Vagina (tissue), 2 donors: ENCODE measurements around the gene DDA1. TPM values are rescaled to one million over a fixed set of nuclear protein-coding genes. Genes with fewer than 3 reads are reported as not detected.

Experiments used
- DNase-seq, 2 donors: peaks; one replicate each; pipeline ENCODE4 v3.0.0-alpha.2; 2017; ENCODE audit errors: extremely low spot score in 2 of 2
- H3K27ac ChIP-seq: fragments of 200-600 bp; sonication (generic); one replicate; pipeline ENCODE4 v1.5.1; 2019
- H3K27me3 ChIP-seq: fragments of 200-600 bp; sonication (generic); one replicate; pipeline ENCODE4 v1.5.1; 2019
- H3K36me3 ChIP-seq, 2 donors: fragments of 200-600 bp; sonication (generic); one replicate each; pipeline ENCODE4 v1.5.1; 2017 to 2019
- H3K4me1 ChIP-seq: fragments of 200-600 bp; sonication (generic); one replicate; pipeline ENCODE4 v1.5.1; 2019
- H3K4me3 ChIP-seq, 2 donors: fragments of 200-600 bp; sonication (generic); 1 replicate in 1 of 2; 2 replicates in 1 of 2; pipeline ENCODE4 v1.5.1; 2016 to 2019
- H3K9me3 ChIP-seq: fragments of 200-600 bp; sonication (generic); one replicate; pipeline ENCODE4 v1.5.1; 2019
- POLR2A ChIP-seq, 2 donors: fragments of 450-650 bp; IDR thresholded peaks; one replicate each; pipeline ENCODE4 v1.6.1; 2017; ENCODE audit warnings: antibody characterized with exemption in 2 of 2, mild to moderate bottlenecking in 2 of 2, moderate library complexity in 2 of 2
- POLR2AphosphoS5 ChIP-seq, 2 donors: sonication (generic); formaldehyde crosslinking; IDR thresholded peaks; one replicate each; pipeline ENCODE4 v1.9.0; 2017; ENCODE audit warnings: antibody characterized with exemption in 2 of 2, mild to moderate bottlenecking in 2 of 2, low read depth in 1 of 2; ENCODE audit not compliant: insufficient read depth in 1 of 2
- intact Hi-C: fragments of 100-400 bp; cut with DNase I; formaldehyde crosslinking; loops from one replicate; pipeline ENCODE4 v1.15.1; 2023
- total RNA-seq: library from RNA; depleted of rRNA; stranded (reverse); fragments of >200 nt; gene quantifications from one replicate; pipeline ENCODE4 v1.2.3, GENCODE V29; 2016
- TF ChIP-seq, protein P1 (sequence below), 3 experiments: fragments of 450-650 bp in 2 of 3; fragments of 200-600 bp in 1 of 3; sonication (generic) in 1 of 3; IDR thresholded peaks; one replicate each; pipeline ENCODE4 v1.5.1; 2017 to 2019; ENCODE audit warnings: antibody characterized with exemption in 3 of 3, mild to moderate bottlenecking in 2 of 3, moderate library complexity in 2 of 3

The DDA1 gene
- 12.0 TPM for total RNA-seq

DNA sequence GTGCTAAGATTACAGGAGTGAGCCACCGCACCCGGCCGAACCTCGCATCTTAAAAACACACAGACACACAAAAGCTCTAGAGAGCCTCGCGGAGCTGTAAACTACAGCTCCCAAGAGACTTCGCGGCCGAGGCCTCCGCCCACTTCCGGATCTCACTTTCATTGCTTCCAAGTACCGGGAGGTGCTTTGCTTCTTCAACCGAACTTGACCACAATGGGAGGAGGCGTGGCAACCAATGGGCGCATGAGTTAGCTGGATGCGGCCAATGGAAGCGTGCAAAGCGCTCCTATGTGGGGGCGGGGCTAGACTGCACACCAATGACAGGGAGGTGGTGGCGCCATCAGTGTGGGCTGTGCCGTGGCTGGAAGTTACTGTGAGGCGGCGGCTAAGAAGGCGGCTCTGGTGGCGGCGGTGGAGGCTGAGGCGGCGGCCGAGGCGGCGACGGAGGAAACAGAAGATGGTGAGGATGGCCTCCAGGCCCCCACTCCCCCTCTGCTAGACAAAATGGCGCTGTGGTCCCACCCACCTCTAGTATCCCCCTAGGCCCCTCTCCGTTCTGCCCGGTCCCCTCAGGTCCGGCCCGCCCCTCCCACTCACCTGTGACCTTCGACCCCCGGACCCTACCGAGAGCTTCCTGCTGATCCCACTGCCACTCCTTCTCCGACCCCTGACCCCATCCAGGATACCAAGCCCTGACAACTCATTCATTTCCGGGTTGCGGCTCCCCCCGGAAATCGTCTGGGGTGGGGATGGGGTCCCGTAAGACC, at the start of gene DDA1:
Gene DDA1 (plus strand): TSS at position 366 of the 767 bp plus-strand sequence. CDS start 92 bp downstream, at position 458.
- peak; percentile 80 to 98 for TF ChIP-seq POLR2AphosphoS5 (IDR thresholded peaks at IDR 0.05; ENCODE audit: insufficient read depth in 1 of 2, low read depth in 1 of 2)
- TF ChIP-seq, protein P1, sequence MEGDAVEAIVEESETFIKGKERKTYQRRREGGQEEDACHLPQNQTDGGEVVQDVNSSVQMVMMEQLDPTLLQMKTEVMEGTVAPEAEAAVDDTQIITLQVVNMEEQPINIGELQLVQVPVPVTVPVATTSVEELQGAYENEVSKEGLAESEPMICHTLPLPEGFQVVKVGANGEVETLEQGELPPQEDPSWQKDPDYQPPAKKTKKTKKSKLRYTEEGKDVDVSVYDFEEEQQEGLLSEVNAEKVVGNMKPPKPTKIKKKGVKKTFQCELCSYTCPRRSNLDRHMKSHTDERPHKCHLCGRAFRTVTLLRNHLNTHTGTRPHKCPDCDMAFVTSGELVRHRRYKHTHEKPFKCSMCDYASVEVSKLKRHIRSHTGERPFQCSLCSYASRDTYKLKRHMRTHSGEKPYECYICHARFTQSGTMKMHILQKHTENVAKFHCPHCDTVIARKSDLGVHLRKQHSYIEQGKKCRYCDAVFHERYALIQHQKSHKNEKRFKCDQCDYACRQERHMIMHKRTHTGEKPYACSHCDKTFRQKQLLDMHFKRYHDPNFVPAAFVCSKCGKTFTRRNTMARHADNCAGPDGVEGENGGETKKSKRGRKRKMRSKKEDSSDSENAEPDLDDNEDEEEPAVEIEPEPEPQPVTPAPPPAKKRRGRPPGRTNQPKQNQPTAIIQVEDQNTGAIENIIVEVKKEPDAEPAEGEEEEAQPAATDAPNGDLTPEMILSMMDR (IDR thresholded peaks at IDR 0.05): no peak
- TF ChIP-seq POLR2A (IDR thresholded peaks at IDR 0.05): peak in 1 of 2 donors; percentile 17
- Histone ChIP-seq H3K36me3 (peaks cover 0 to 12% of the 10 kb centered on the region in 2 donors), H3K4me1 (peaks cover 61% of the 10 kb centered on the region), H3K4me3 (peak within 1 kb of the TSS; percentile 86 to 88), H3K9me3 (no peaks in the 10 kb centered on the region), H3K27ac (peak within 1 kb of the TSS; percentile 74), H3K27me3 (no peaks in the 10 kb centered on the region)
- peak; percentile 98 to 99 for DNase-seq
- intact Hi-C loops: no loop called here

- Histone ChIP-seq H3K27ac (no peak overlapping the region), H3K4me1 (no peaks in the 10 kb centered on the region), H3K36me3 (no peaks in the 10 kb centered on the region), H3K4me3 (no peak overlapping the region), H3K9me3 (no peaks in the 10 kb centered on the region), H3K27me3 (no peaks in the 10 kb centered on the region)
- intact Hi-C loops: no loop called here
- no peak for DNase-seq
- no peak for TF ChIP-seq POLR2A (IDR thresholded peaks at IDR 0.05)
- no peak for TF ChIP-seq POLR2AphosphoS5 (IDR thresholded peaks at IDR 0.05; ENCODE audit: insufficient read depth in 1 of 2, low read depth in 1 of 2)
- TF ChIP-seq, protein P1 (IDR thresholded peaks at IDR 0.05): no peak
These were observed 49.4 kb upstream of the DDA1 start for GRCh38 chr19:17259934-17260333.

GRCh38 chr19:17260842-17261325, 48.5 kb upstream of the DDA1 start:
- Histone ChIP-seq H3K27me3 (no peaks in the 10 kb centered on the region), H3K27ac (no peak overlapping the region), H3K4me3 (no peak overlapping the region), H3K9me3 (no peaks in the 10 kb centered on the region), H3K4me1 (no peaks in the 10 kb centered on the region), H3K36me3 (no peaks in the 10 kb centered on the region)
- no peak for DNase-seq
- intact Hi-C loops: no loop called here
- no peak for TF ChIP-seq POLR2A (IDR thresholded peaks at IDR 0.05)
- TF ChIP-seq POLR2AphosphoS5 (IDR thresholded peaks at IDR 0.05; ENCODE audit: insufficient read depth in 1 of 2, low read depth in 1 of 2): peak; percentile 16 to 26
- TF ChIP-seq, protein P1 (IDR thresholded peaks at IDR 0.05): peak; percentile 50 to 75 (median 68)

DNA sequence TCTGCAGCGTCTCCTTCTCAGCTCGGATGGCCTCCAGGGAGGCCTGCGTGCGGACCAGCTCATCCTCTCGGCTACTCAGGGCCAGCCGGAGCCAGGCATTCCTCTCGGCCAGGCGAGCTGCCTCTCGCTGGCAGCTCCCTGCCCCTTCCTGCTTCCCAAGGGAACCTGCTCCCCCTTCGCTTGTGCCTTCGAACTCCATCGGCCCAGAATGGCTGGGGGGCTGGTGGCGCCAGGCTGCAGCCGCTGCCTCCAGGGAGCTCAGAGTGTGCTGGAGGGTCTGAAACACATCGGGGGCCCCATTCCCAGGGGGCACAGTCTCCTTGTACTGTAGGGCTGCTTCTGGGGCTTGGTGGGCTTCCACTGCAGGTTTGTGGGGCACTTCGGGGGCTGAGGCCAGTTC, 46.8 kb upstream of the DDA1 start:
- Histone ChIP-seq H3K4me1 (peaks cover 2% of the 10 kb centered on the region), H3K27me3 (no peaks in the 10 kb centered on the region), H3K36me3 (no peaks in the 10 kb centered on the region), H3K9me3 (no peaks in the 10 kb centered on the region), H3K4me3 (no peak overlapping the region), H3K27ac (no peak overlapping the region)
- TF ChIP-seq, protein P1 (IDR thresholded peaks at IDR 0.05): no peak
- TF ChIP-seq POLR2AphosphoS5 (IDR thresholded peaks at IDR 0.05; ENCODE audit: insufficient read depth in 1 of 2, low read depth in 1 of 2) (no peak), POLR2A (IDR thresholded peaks at IDR 0.05) (no peak)
- no peak for DNase-seq
- intact Hi-C loops: no loop called here
